Metanephros (tissue), 2 donors: ENCODE results near the gene NHLRC2. TPM values are rescaled to one million over a fixed set of nuclear protein-coding genes. Genes with fewer than 3 reads are reported as not detected.

Experiments
- small RNA-seq: library from RNA; depleted of rRNA; stranded (forward); fragments of <200 nt; gene quantifications from one replicate; pipeline ENCODE3, GENCODE V24; 2014; ENCODE audit warnings: low replicate concordance
- total RNA-seq: library from RNA; depleted of rRNA; stranded (reverse); fragments of >200 nt; gene quantifications from one replicate; pipeline ENCODE4 v1.2.3, GENCODE V29; 2014

Gene NHLRC2
- total RNA-seq: 36.2 TPM

GRCh38 chr10:113854013-113854760 is at the start of gene NHLRC2, which contains the start of gene DCLRE1A:
Gene NHLRC2, plus strand, starts transcription at chr10:113854661. Its CDS starts 212 bp downstream, at chr10:113854873.
Gene DCLRE1A, minus strand, starts transcription at chr10:113854082. Its CDS starts 900 bp downstream, at chr10:113853182.

Small RNA genes lying within 50 kb of the gene (small RNA-seq; reads per million reads assigned to genes)
- gene RF00560: not detected

Other genes starting within 250 kb of the NHLRC2 start
- 5.0 TPM for gene NRAP, start 190.6 kb upstream of the NHLRC2 start, total RNA-seq
- gene CASP7, start 174.7 kb upstream of the NHLRC2 start, total RNA-seq: 19.2 TPM
- gene PLEKHS1, start 103.0 kb upstream of the NHLRC2 start, total RNA-seq: 0.18 TPM
- 8.5 TPM for gene DCLRE1A, start 579 bp upstream of the NHLRC2 start, total RNA-seq
- 0.53 TPM for gene ADRB1, start 189.2 kb downstream of the NHLRC2 start, total RNA-seq